PC-9 (cell line): ENCODE measurements around the gene NPB. TPM values are rescaled to one million over a fixed set of nuclear protein-coding genes. Genes with fewer than 3 reads are reported as not detected.

ENCODE experiments used
- BruUV-seq: library from RNA; stranded (reverse); fragments of 400-500 nt; replicated peaks from 2 replicates; lab custom pipeline; 2021; lab: Mats Ljungman, UMichigan
- CTCF ChIA-PET: fragments of 300-600 bp; sonication (Branson Sonifier 250); formaldehyde crosslinking; loops from one replicate; lab custom pipeline; 2022; ENCODE audit warnings: antibody characterized with exemption; lab: Charles Lee
- POLR2A ChIA-PET: fragments of 300-600 bp; sonication (Branson Sonifier 250); formaldehyde crosslinking; loops from one replicate; lab custom pipeline; 2022; ENCODE audit warnings: antibody characterized with exemption; ENCODE audit not compliant: unreplicated experiment; lab: Charles Lee
- DNase-seq, 2 experiments: peaks; one replicate each; pipeline versions ENCODE4 v3.0.0 to v3.0.0-alpha.2; 2015 to 2022; ENCODE audit warnings: mixed read lengths in 1 of 2
- H2AFZ ChIP-seq: fragments of 200-600 bp; sonication (generic); 2 replicates; pipeline ENCODE4 v1.8.1; 2017; ENCODE audit warnings: antibody characterized with exemption
- H3F3A ChIP-seq: fragments of 200-600 bp; sonication (generic); 2 replicates; pipeline ENCODE4 v1.8.1; 2017; ENCODE audit warnings: antibody characterized with exemption, mild to moderate bottlenecking, low read depth; ENCODE audit not compliant: insufficient read depth
- H3K27ac ChIP-seq: fragments of 200-600 bp; sonication (generic); 2 replicates; pipeline ENCODE4 v1.6.1; 2016; ENCODE audit warnings: mixed run types
- H3K27me3 ChIP-seq: fragments of 200-600 bp; sonication (generic); 2 replicates; pipeline ENCODE4 v1.6.1; 2016; ENCODE audit warnings: low read depth, mixed run types; ENCODE audit not compliant: insufficient read depth
- H3K36me3 ChIP-seq: fragments of 200-600 bp; sonication (generic); 2 replicates; pipeline ENCODE4 v1.6.1; 2016; ENCODE audit warnings: low read depth, mixed run types
- H3K4me1 ChIP-seq: fragments of 200-600 bp; sonication (generic); replicated peaks from 2 replicates; pipeline ENCODE4 v1.6.1; 2016; ENCODE audit warnings: mixed run types; ENCODE audit not compliant: insufficient read depth
- H3K4me2 ChIP-seq: fragments of 200-600 bp; sonication (generic); 2 replicates; pipeline ENCODE4 v1.6.1; 2017; ENCODE audit warnings: mixed run types
- H3K4me3 ChIP-seq: fragments of 200-600 bp; sonication (generic); 2 replicates; pipeline ENCODE4 v1.6.1; 2016; ENCODE audit warnings: mixed run types
- H3K79me2 ChIP-seq: fragments of 200-600 bp; sonication (generic); 2 replicates; pipeline ENCODE4 v1.6.1; 2017; ENCODE audit warnings: low read depth, mixed run types
- H3K9me2 ChIP-seq: fragments of 200-600 bp; sonication (generic); 2 replicates; pipeline ENCODE4 v1.8.1; 2017; ENCODE audit warnings: mild to moderate bottlenecking; ENCODE audit not compliant: insufficient read depth
- H3K9me3 ChIP-seq: fragments of 200-600 bp; sonication (generic); 2 replicates; pipeline ENCODE4 v1.8.1; 2016; ENCODE audit warnings: low read depth; ENCODE audit not compliant: insufficient read depth
- H4K20me1 ChIP-seq: fragments of 200-600 bp; sonication (generic); 2 replicates; pipeline ENCODE4 v1.8.1; 2017; ENCODE audit not compliant: insufficient read depth
- EZH2 ChIP-seq: fragments of 200-600 bp; sonication (generic); IDR thresholded peaks from 2 replicates; pipeline ENCODE4 v1.8.0; 2017; ENCODE audit warnings: antibody characterized with exemption, low read depth
- intact Hi-C: fragments of 100-400 bp; cut with micrococcal nuclease; formaldehyde crosslinking; loops from one replicate; pipeline ENCODE4 v1.10.0; 2022; ENCODE audit not compliant: unreplicated experiment
- total RNA-seq: library from RNA; stranded (reverse); gene quantifications from 2 replicates; pipeline ENCODE4 v1.2.3, GENCODE V29; 2021
- TF ChIP-seq, protein P1 (sequence below): fragments of 200-600 bp; sonication (generic); conservative IDR thresholded peaks from 2 replicates; pipeline ENCODE4 v1.6.1; 2017; ENCODE audit warnings: mixed run types, antibody characterized with exemption, mild to moderate bottlenecking, moderate library complexity

NPB gene
- total RNA-seq, 1 experiment from 2014 or later: 1.1 TPM

DNA sequence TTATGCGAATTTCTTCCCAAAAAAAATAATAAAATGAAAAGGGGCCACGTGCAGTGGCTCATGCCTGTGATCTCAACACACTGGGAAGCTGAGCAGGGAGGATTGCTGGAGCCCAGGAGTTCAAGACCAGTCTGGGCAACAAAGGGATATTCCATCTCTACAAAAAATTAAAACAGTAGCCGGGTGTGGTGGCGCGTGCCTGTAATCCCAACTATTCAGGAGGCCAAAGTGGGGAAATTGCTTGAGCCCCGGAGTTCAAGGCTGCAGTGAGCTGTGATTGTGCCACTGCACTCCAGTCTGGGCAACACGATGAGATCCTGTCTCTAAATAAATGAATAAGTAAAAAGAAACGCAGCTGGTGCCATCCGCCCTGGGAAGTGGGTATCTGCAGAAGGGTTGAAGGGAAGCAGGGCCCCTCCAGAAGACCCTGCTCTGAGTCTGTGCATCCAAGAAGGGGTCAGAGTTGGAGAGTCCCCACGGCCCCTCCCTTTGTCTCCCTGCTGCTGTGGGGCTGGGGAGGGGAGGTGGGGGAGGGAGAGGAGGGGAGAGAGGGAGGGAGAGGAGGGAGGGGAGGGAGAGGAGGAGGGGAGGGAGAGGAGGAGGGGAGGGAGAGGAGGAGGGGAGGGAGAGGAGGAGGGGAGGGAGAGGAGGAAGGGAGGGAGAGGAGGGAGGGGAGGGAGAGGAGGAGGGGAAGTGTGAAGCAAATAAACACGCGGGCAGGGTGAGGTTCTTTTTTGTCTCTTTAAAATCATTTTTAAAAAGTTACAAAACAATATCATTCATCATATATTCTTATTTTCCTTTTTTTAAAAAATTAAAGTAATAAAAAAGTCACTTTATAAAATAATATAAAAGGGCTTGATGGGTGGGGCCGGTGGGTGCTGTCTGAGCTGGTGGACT lies 50.0 kb downstream of the NPB start:
- no TSS peak for BruUV-seq
- H3K4me3 ChIP-seq: no peak overlapping the region
- peaks cover 6% of the 10 kb centered on the region; the same call in 1 of the 2 replicates for H3K4me1 ChIP-seq
- no peak overlapping the region for H3K4me2 ChIP-seq
- no peaks in the 10 kb centered on the region for H3K36me3 ChIP-seq
- ChIA-PET POLR2A (no interaction called here), CTCF (interaction anchor here (0.9 kb wide), 1 partner anchor 39 kb away, joined by 3 read pairs; no protein-coding TSS in a partner anchor)
- peaks cover 7% of the 10 kb centered on the region for H3F3A ChIP-seq
- TF ChIP-seq EZH2: no peak
- TF ChIP-seq, protein P1, sequence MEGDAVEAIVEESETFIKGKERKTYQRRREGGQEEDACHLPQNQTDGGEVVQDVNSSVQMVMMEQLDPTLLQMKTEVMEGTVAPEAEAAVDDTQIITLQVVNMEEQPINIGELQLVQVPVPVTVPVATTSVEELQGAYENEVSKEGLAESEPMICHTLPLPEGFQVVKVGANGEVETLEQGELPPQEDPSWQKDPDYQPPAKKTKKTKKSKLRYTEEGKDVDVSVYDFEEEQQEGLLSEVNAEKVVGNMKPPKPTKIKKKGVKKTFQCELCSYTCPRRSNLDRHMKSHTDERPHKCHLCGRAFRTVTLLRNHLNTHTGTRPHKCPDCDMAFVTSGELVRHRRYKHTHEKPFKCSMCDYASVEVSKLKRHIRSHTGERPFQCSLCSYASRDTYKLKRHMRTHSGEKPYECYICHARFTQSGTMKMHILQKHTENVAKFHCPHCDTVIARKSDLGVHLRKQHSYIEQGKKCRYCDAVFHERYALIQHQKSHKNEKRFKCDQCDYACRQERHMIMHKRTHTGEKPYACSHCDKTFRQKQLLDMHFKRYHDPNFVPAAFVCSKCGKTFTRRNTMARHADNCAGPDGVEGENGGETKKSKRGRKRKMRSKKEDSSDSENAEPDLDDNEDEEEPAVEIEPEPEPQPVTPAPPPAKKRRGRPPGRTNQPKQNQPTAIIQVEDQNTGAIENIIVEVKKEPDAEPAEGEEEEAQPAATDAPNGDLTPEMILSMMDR: no peak
- H3K79me2 ChIP-seq: no peaks in the 10 kb centered on the region
- no peak overlapping the region for H3K27ac ChIP-seq
- no peaks in the 10 kb centered on the region for H3K9me2 ChIP-seq
- intact Hi-C loops: no loop called here
- H3K9me3 ChIP-seq: no peaks in the 10 kb centered on the region
- H4K20me1 ChIP-seq: no peaks in the 10 kb centered on the region
- H2AFZ ChIP-seq: no peak overlapping the region
- no peak for DNase-seq
- no peaks in the 10 kb centered on the region for H3K27me3 ChIP-seq

Other genes starting within 250 kb of the NPB start
- gene PDE6G, start 245.7 kb upstream of the NPB start, total RNA-seq: 0.68 and 1.3 TPM in 2 replicates
- 40.2 and 66.0 TPM in 2 replicates for gene OXLD1, start 235.6 kb upstream of the NPB start, total RNA-seq
- 29.3 and 30.0 TPM in 2 replicates for gene CCDC137, start 235.5 kb upstream of the NPB start, total RNA-seq
- gene ARL16, start 218.4 kb upstream of the NPB start, total RNA-seq: 41.7 and 48.3 TPM in 2 replicates
- 149 and 166 TPM in 2 replicates for gene HGS, start 218.2 kb upstream of the NPB start, total RNA-seq
- 98.6 and 142 TPM in 2 replicates for gene MRPL12, start 198.9 kb upstream of the NPB start, total RNA-seq
- 83.6 and 86.5 TPM in 2 replicates for gene SLC25A10, start 190.0 kb upstream of the NPB start, total RNA-seq
- gene GCGR, start 98.1 kb upstream of the NPB start, total RNA-seq: not detected in 2 replicates
- gene MCRIP1, start 68.9 kb upstream of the NPB start, total RNA-seq: 53.8 and 84.0 TPM in 2 replicates
- not detected in 2 replicates for gene PPP1R27, start 67.2 kb upstream of the NPB start, total RNA-seq
- gene P4HB, start 41.7 kb upstream of the NPB start, total RNA-seq: 636 and 782 TPM in 2 replicates
- 242 and 309 TPM in 2 replicates for gene ARHGDIA, start 30.9 kb upstream of the NPB start, total RNA-seq
- gene ALYREF, start 10.7 kb upstream of the NPB start, total RNA-seq: 138 and 156 TPM in 2 replicates
- gene ANAPC11, start 10.5 kb upstream of the NPB start, total RNA-seq: 187 and 256 TPM in 2 replicates
- gene PCYT2, start 9.2 kb downstream of the NPB start, total RNA-seq: 54.7 and 82.2 TPM in 2 replicates
- 78.3 and 98.5 TPM in 2 replicates for gene SIRT7, start 15.9 kb downstream of the NPB start, total RNA-seq
- gene MAFG, start 25.5 kb downstream of the NPB start, total RNA-seq: 79.5 and 85.9 TPM in 2 replicates
- 88.9 and 120 TPM in 2 replicates for gene PYCR1, start 35.1 kb downstream of the NPB start, total RNA-seq
- gene MYADML2, start 45.0 kb downstream of the NPB start, total RNA-seq: not detected in 2 replicates
- gene NOTUM, start 58.9 kb downstream of the NPB start, total RNA-seq: 0.33 TPM in 1 of 2 replicates, not detected in the other
- gene ASPSCR1, start 75.4 kb downstream of the NPB start, total RNA-seq: 54.9 and 80.0 TPM in 2 replicates
- gene CENPX, start 120.6 kb downstream of the NPB start, total RNA-seq: 115 and 132 TPM in 2 replicates
- gene LRRC45, start 121.1 kb downstream of the NPB start, total RNA-seq: 41.5 and 42.6 TPM in 2 replicates
- 32.3 and 41.6 TPM in 2 replicates for gene RAC3, start 129.4 kb downstream of the NPB start, total RNA-seq
- 120 and 129 TPM in 2 replicates for gene DCXR, start 135.5 kb downstream of the NPB start, total RNA-seq
- 40.4 and 49.1 TPM in 2 replicates for gene RFNG, start 149.6 kb downstream of the NPB start, total RNA-seq
- 121 and 124 TPM in 2 replicates for gene GPS1, start 149.7 kb downstream of the NPB start, total RNA-seq
- gene DUS1L, start 163.6 kb downstream of the NPB start, total RNA-seq: 138 and 175 TPM in 2 replicates
- gene FASN, start 196.0 kb downstream of the NPB start, total RNA-seq: 455 and 658 TPM in 2 replicates